GM18951 (cell line): ENCODE data around the gene ESYT3.

ENCODE experiments used
- POLR2A ChIP-seq: IDR thresholded peaks from 4 replicates; pipeline ENCODE4 v1.6.1; 2011; ENCODE audit warnings: mild to moderate bottlenecking; ENCODE audit not compliant: insufficient read length, insufficient read depth; ENCODE audit errors: extremely low read depth
- in situ Hi-C: fragments of 300-500 bp; cut with MboI; formaldehyde crosslinking; loops from one replicate; pipeline ENCODE4 v1.12.0; 2022; ENCODE audit warnings: low sequenced_read_pairs, mixed read lengths, inconsistent platforms; ENCODE audit not compliant: unreplicated experiment

Gene ESYT3

GRCh38 chr3:138434276-138434874, at the start of gene ESYT3:
Gene ESYT3 (plus strand): TSS chr3:138434616. CDS start chr3:138434799, 183 bp downstream.
- TF ChIP-seq POLR2A: no peak
- in situ Hi-C loops: no loop called here

- no peak for TF ChIP-seq POLR2A
- in situ Hi-C loops: no loop called here
Observed at GRCh38 chr3:138384976-138385375, 49.4 kb upstream of the ESYT3 start.

- no peak for TF ChIP-seq POLR2A
- in situ Hi-C loops: no loop called here
Observed at GRCh38 chr3:138389144-138389601, 45.2 kb upstream of the ESYT3 start.

GRCh38 chr3:138389841-138390581, 44.4 kb upstream of the ESYT3 start:
- no peak for TF ChIP-seq POLR2A
- in situ Hi-C loops: no loop called here

- in situ Hi-C loops: no loop called here
Observed at GRCh38 chr3:138390582-138390932, 43.9 kb upstream of the ESYT3 start.

GRCh38 chr3:138394156-138394555, 40.3 kb upstream of the ESYT3 start:
- TF ChIP-seq POLR2A: no peak
- in situ Hi-C loops: no loop called here

More at GRCh38 chr3:138390582-138390932, 43.9 kb upstream of the ESYT3 start:
- no peak for TF ChIP-seq POLR2A

GRCh38 chr3:138394686-138395085, 39.7 kb upstream of the ESYT3 start:
- in situ Hi-C loops: no loop called here
- no peak for TF ChIP-seq POLR2A

- no peak for TF ChIP-seq POLR2A
- in situ Hi-C loops: no loop called here
Observed at GRCh38 chr3:138395865-138396751, 38.3 kb upstream of the ESYT3 start.

GRCh38 chr3:138396752-138397410, 37.5 kb upstream of the ESYT3 start:
- in situ Hi-C loops: no loop called here
- no peak for TF ChIP-seq POLR2A

GRCh38 chr3:138397983-138398382, 36.4 kb upstream of the ESYT3 start:
- in situ Hi-C loops: no loop called here

GRCh38 chr3:138398791-138399575, 35.4 kb upstream of the ESYT3 start:
- in situ Hi-C loops: no loop called here
- TF ChIP-seq POLR2A: no peak

More at GRCh38 chr3:138397983-138398382, 36.4 kb upstream of the ESYT3 start:
- no peak for TF ChIP-seq POLR2A

GRCh38 chr3:138399766-138400165, 34.6 kb upstream of the ESYT3 start:
- no peak for TF ChIP-seq POLR2A
- in situ Hi-C loops: no loop called here
